ENCODE data around the gene SPATA6. TPM values are rescaled to one million over a fixed set of nuclear protein-coding genes. Genes with fewer than 3 reads are reported as not detected.
"Not testable (repeated sequence)": the region's sequence is repeated elsewhere in the genome, so short reads cannot be mapped to it uniquely, and the experiment has no call there.

Gene SPATA6
- total and polyA plus RNA-seq, 2 of the 4 experiments (the other 2 are of a cell fraction), result 1.1 to 2.0 TPM

DNA sequence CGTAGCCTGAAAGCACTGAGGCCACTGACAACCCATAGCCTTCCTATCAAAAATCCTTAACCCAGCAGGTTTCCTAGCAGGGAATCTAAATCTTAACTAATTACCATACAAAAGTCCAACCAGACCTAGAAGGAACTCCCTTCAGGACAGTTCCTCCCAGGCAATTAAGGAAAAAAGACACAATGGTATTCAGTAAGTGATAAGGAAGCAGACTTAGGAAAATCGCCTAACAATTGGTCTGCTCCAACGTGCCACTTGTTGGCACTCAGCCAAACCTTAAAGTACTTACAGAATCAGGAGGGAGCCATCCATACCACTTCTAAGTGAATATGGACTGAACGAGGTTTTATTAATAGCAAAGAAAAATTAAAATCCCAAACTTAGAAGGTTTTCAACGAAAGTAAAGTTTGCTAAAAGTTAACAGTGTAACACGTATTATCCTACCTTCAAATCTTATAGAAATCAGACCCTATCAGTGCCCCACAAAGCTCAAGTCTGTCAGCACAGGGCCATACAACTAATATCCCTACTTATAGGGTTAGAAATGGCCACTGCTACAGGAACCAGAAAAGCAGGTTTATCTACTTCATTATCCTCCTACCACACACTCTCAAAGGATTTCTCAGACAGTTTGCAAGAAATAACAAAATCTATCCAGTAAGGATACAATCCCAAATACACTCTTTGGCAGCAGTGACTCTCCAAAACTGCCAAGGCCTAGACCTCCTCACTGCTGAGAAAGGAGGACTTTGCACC is 29.0 kb downstream of the SPATA6 start:
- no peaks in the 10 kb centered on the region for H3K27me3 ChIP-seq (ENCODE audit: control insufficient read depth, insufficient read depth, low read length)
- dilution Hi-C loops (cut with HindIII; ENCODE audit: low sequenced_read_pairs, unreplicated experiment) (no loop called here), intact Hi-C loops (cut with micrococcal nuclease) (no loop called here), in situ Hi-C loops (cut with MboI; ENCODE audit: low sequenced_read_pairs) (no loop called here)
- H2AK5ac ChIP-seq (ENCODE audit: low read depth, low read length), result no peak overlapping the region
- no peak overlapping the region for H3K14ac ChIP-seq (replicated peaks; ENCODE audit: low read depth, low read length)
- H3K9me3 ChIP-seq (ENCODE audit: control insufficient read depth, insufficient read depth, low read length), result no peaks in the 10 kb centered on the region
- no peak overlapping the region for H2BK20ac ChIP-seq (ENCODE audit: low read depth, low read length)
- no peak overlapping the region for H3K4me3 ChIP-seq (ENCODE audit: insufficient read depth, low read depth, low read length)
- no peak overlapping the region for H2BK15ac ChIP-seq (ENCODE audit: low read depth, low read length)
- no peak overlapping the region for H2BK120ac ChIP-seq (ENCODE audit: low read depth, low read length)
- no peak overlapping the region for H3K4ac ChIP-seq (ENCODE audit: low read depth, low read length)
- no peak overlapping the region for H3K27ac ChIP-seq (ENCODE audit: insufficient read depth, low read length)
- no peak overlapping the region for H3K18ac ChIP-seq (ENCODE audit: low read depth, low read length)
- POLR2A ChIA-PET (ENCODE audit: unreplicated experiment), result no interaction called here
- DNase-seq, result no peak
- TF ChIP-seq MAFK (IDR thresholded peaks at IDR 0.05; ENCODE audit: low read depth, low read length), result no peak
- TF ChIP-seq CHD1 (IDR thresholded peaks at IDR 0.05; ENCODE audit: low read depth, low read length), result no peak
- no peak for TF ChIP-seq POLR2A (IDR thresholded peaks at IDR 0.05; ENCODE audit: low read depth, low read length)
- no peak for TF ChIP-seq NFE2L2 (IDR thresholded peaks at IDR 0.05; ENCODE audit: low read depth, low read length)
- TF ChIP-seq RCOR1 (IDR thresholded peaks at IDR 0.05; ENCODE audit: insufficient replicate concordance, low read length), result no peak
- no peak for TF ChIP-seq RAD21 (IDR thresholded peaks at IDR 0.05; ENCODE audit: low read length)
- H3K4me2 ChIP-seq (ENCODE audit: low read depth, low read length), result no peak overlapping the region
- ATAC-seq (ENCODE audit: low read depth), result no peak
- no peak overlapping the region for H3K23ac ChIP-seq (ENCODE audit: low read depth, low read length)
- WGBS, 2 experiments (ENCODE audit: extremely low coverage in 2 of 2, insufficient read length in 1 of 2), result no CpG with 5 or more reads among the region's 6 CpGs
- H4K91ac ChIP-seq (ENCODE audit: insufficient read depth, low read depth, low read length), result no peak overlapping the region
- no peak overlapping the region for H2AK9ac ChIP-seq (replicated peaks; ENCODE audit: low read depth, low read length, poor library complexity)
- H3K36me3 ChIP-seq (ENCODE audit: control insufficient read depth, insufficient read depth, low read length), result no peaks in the 10 kb centered on the region
- H3K79me1 ChIP-seq (ENCODE audit: low read depth in 1 of 2, low read length in 2 of 2), result no peaks in the 10 kb centered on the region
- H2BK5ac ChIP-seq (ENCODE audit: low read depth, low read length, poor library complexity, severe bottlenecking), result no peak overlapping the region
- H2AFZ ChIP-seq (replicated peaks; ENCODE audit: low read length, poor library complexity), result no peak overlapping the region
- no peak overlapping the region for H4K5ac ChIP-seq (ENCODE audit: low read depth, low read length)
- no peak overlapping the region for H4K8ac ChIP-seq (ENCODE audit: low read depth in 2 of 2, low read length in 2 of 2)
- no peaks in the 10 kb centered on the region for H3K4me1 ChIP-seq (ENCODE audit: control insufficient read depth, insufficient read depth, low read length)
- no peak overlapping the region for H3K9ac ChIP-seq (ENCODE audit: low read depth, low read length)
- CTCF ChIA-PET, result no interaction called here
- BruUV-seq (replicated peaks), result no TSS peak
- no peaks in the 10 kb centered on the region for H3K9me1 ChIP-seq (ENCODE audit: insufficient read depth, low read length)
- no peak overlapping the region for H3K56ac ChIP-seq (ENCODE audit: extremely low read depth, insufficient read depth, low read length)
- H4K20me1 ChIP-seq (ENCODE audit: insufficient read depth, low read length), result no peaks in the 10 kb centered on the region

DNA sequence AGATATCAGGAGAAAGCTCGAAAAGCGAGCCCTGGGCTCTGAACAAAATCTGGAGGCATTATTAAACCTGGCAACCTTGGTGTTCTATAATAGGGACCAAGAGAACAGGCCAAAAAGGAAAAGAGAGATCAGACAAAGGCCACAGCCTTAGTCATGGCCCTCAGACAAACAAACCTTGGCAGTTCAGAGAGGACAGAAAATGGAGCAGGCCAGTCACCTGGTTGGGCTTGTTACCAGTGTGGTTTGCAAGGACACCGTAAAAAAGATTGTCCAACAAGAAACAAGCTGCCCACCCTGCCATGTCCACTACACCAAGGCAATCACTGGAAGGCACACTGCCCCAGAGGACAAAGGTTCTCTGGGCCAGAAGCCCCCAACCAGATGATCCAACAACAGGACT is 31.2 kb downstream of the SPATA6 start:
- CTCF ChIA-PET; BruUV-seq (replicated peaks): not testable (repeated sequence)

More for the DNA sequence above, 31.2 kb downstream of the SPATA6 start:
- DNase-seq; H3K27me3 ChIP-seq (ENCODE audit: control insufficient read depth, insufficient read depth, low read length); H3K56ac ChIP-seq (ENCODE audit: extremely low read depth, insufficient read depth, low read length); H3K4me3 ChIP-seq (ENCODE audit: insufficient read depth, low read depth, low read length); H3K27ac ChIP-seq (ENCODE audit: insufficient read depth, low read length); POLR2A ChIA-PET (ENCODE audit: unreplicated experiment); H2BK15ac ChIP-seq (ENCODE audit: low read depth, low read length); H2BK5ac ChIP-seq (ENCODE audit: low read depth, low read length, poor library complexity, severe bottlenecking); H2BK120ac ChIP-seq (ENCODE audit: low read depth, low read length); H3K4me1 ChIP-seq (ENCODE audit: control insufficient read depth, insufficient read depth, low read length); H3K14ac ChIP-seq (replicated peaks; ENCODE audit: low read depth, low read length); H3K9me1 ChIP-seq (ENCODE audit: insufficient read depth, low read length); H3K4me2 ChIP-seq (ENCODE audit: low read depth, low read length); H3K23ac ChIP-seq (ENCODE audit: low read depth, low read length); H3K4ac ChIP-seq (ENCODE audit: low read depth, low read length); H4K91ac ChIP-seq (ENCODE audit: insufficient read depth, low read depth, low read length); H3K9me3 ChIP-seq (ENCODE audit: control insufficient read depth, insufficient read depth, low read length); dilution Hi-C loops (cut with HindIII; ENCODE audit: low sequenced_read_pairs, unreplicated experiment); H3K79me1 ChIP-seq (ENCODE audit: low read depth in 1 of 2, low read length in 2 of 2); H2AFZ ChIP-seq (replicated peaks; ENCODE audit: low read length, poor library complexity); H3K18ac ChIP-seq (ENCODE audit: low read depth, low read length); H3K36me3 ChIP-seq (ENCODE audit: control insufficient read depth, insufficient read depth, low read length); H4K5ac ChIP-seq (ENCODE audit: low read depth, low read length); in situ Hi-C loops (cut with MboI; ENCODE audit: low sequenced_read_pairs); ATAC-seq (ENCODE audit: low read depth); H2AK5ac ChIP-seq (ENCODE audit: low read depth, low read length); H3K9ac ChIP-seq (ENCODE audit: low read depth, low read length); H4K20me1 ChIP-seq (ENCODE audit: insufficient read depth, low read length); intact Hi-C loops (cut with micrococcal nuclease); H2BK20ac ChIP-seq (ENCODE audit: low read depth, low read length); H4K8ac ChIP-seq (ENCODE audit: low read depth in 2 of 2, low read length in 2 of 2); H2AK9ac ChIP-seq (replicated peaks; ENCODE audit: low read depth, low read length, poor library complexity): not testable (repeated sequence)
- no CpG with 5 or more reads among the region's 3 CpGs for WGBS, 2 experiments (ENCODE audit: extremely low coverage in 2 of 2, insufficient read length in 1 of 2)
